Activated CD4-positive, alpha-beta T cell treated with anti-CD3 and anti-CD28 coated beads, Interleukin-2, amount 10 ng/mL, durations not matched to agents 24 days and 14 days (primary cell): ENCODE measurements around the gene GPN1. TPM values are rescaled to one million over a fixed set of nuclear protein-coding genes. Genes with fewer than 3 reads are reported as not detected.

ENCODE experiments used
- DNase-seq: peaks from one replicate; pipeline ENCODE4 v3.0.0; 2022
- H3K27ac Mint-ChIP-seq: one replicate; pipeline ENCODE4 v1.8.0; 2022; ENCODE audit warnings: mild to moderate bottlenecking, mixed read lengths
- H3K27me3 Mint-ChIP-seq: one replicate; pipeline ENCODE4 v1.8.0; 2022; ENCODE audit warnings: mixed read lengths
- H3K36me3 Mint-ChIP-seq: one replicate; pipeline ENCODE4 v1.8.0; 2022; ENCODE audit warnings: low read depth, mild to moderate bottlenecking, mixed read lengths
- H3K4me1 Mint-ChIP-seq: one replicate; pipeline ENCODE4 v1.8.0; 2021; ENCODE audit warnings: mixed read lengths
- H3K4me3 Mint-ChIP-seq: one replicate; pipeline ENCODE4 v1.8.0; 2022; ENCODE audit warnings: mild to moderate bottlenecking, moderate library complexity, mixed read lengths
- H3K9me3 Mint-ChIP-seq: one replicate; pipeline ENCODE4 v1.8.0; 2021; ENCODE audit warnings: mixed read lengths
- intact Hi-C: fragments of 100-400 bp; cut with micrococcal nuclease; formaldehyde crosslinking; loops from one replicate; pipeline ENCODE4 v1.15.1; 2023
- total RNA-seq: library from RNA; stranded (reverse); gene quantifications from 2 replicates; pipeline ENCODE4 v1.2.3, GENCODE V29; 2022

The GPN1 gene
- total RNA-seq, 1 donor from 2014 or later, result 51.0 TPM

- Mint-ChIP-seq H3K27me3 (no peaks in the 10 kb centered on the region), H3K4me1 (peaks cover 19% of the 10 kb centered on the region), H3K27ac (peak overlapping the region; percentile 93), H3K36me3 (peaks cover 66% of the 10 kb centered on the region), H3K9me3 (no peaks in the 10 kb centered on the region), H3K4me3 (peak overlapping the region; percentile 72)
- intact Hi-C loops, result loop anchor here (1.0 to 2.0 kb wide), 4 partner anchors 9 to 210 kb away; partner anchors contain the start of genes CCDC121, GPN1, NRBP1 and SLC4A1AP
- no peak for DNase-seq
These were observed 9.9 kb downstream of the GPN1 start for GRCh38 chr2:27638709-27639108.

- H3K36me3 Mint-ChIP-seq, result peaks cover 54% of the 10 kb centered on the region
- H3K4me1 Mint-ChIP-seq, result peaks cover 19% of the 10 kb centered on the region
- no peaks in the 10 kb centered on the region for H3K27me3 Mint-ChIP-seq
- intact Hi-C loops, result no loop called here
- no peak overlapping the region for H3K4me3 Mint-ChIP-seq
- no peaks in the 10 kb centered on the region for H3K9me3 Mint-ChIP-seq
- no peak for DNase-seq
- H3K27ac Mint-ChIP-seq, result no peak overlapping the region
These were observed 11.9 kb downstream of the GPN1 start for GRCh38 chr2:27640722-27641245.

- no peak overlapping the region for H3K4me3 Mint-ChIP-seq
- intact Hi-C loops, result no loop called here
- H3K27me3 Mint-ChIP-seq, result no peaks in the 10 kb centered on the region
- peaks cover 55% of the 10 kb centered on the region for H3K36me3 Mint-ChIP-seq
- H3K27ac Mint-ChIP-seq, result no peak overlapping the region
- H3K9me3 Mint-ChIP-seq, result no peaks in the 10 kb centered on the region
- no peak for DNase-seq
- no peaks in the 10 kb centered on the region for H3K4me1 Mint-ChIP-seq
These were observed 16.3 kb downstream of the GPN1 start for GRCh38 chr2:27645197-27645596.

- intact Hi-C loops, result no loop called here
- H3K27ac Mint-ChIP-seq, result no peak overlapping the region
These were observed 18.4 kb downstream of the GPN1 start for GRCh38 chr2:27647289-27647688.

GRCh38 chr2:27647737-27648136, 18.9 kb downstream of the GPN1 start:
- no peak for DNase-seq
- no peak overlapping the region for H3K27ac Mint-ChIP-seq

More at GRCh38 chr2:27647289-27647688, 18.4 kb downstream of the GPN1 start:
- peaks cover 52% of the 10 kb centered on the region for H3K36me3 Mint-ChIP-seq
- DNase-seq, result no peak
- no peaks in the 10 kb centered on the region for H3K27me3 Mint-ChIP-seq
- H3K4me1 Mint-ChIP-seq, result no peaks in the 10 kb centered on the region
- H3K4me3 Mint-ChIP-seq, result no peak overlapping the region
- no peaks in the 10 kb centered on the region for H3K9me3 Mint-ChIP-seq

GRCh38 chr2:27651056-27651455, 22.2 kb downstream of the GPN1 start:
- peaks cover 9% of the 10 kb centered on the region for H3K4me1 Mint-ChIP-seq
- H3K4me3 Mint-ChIP-seq, result no peak overlapping the region
- no peaks in the 10 kb centered on the region for H3K9me3 Mint-ChIP-seq
- no peaks in the 10 kb centered on the region for H3K27me3 Mint-ChIP-seq
- H3K36me3 Mint-ChIP-seq, result peaks cover 72% of the 10 kb centered on the region
- no peak overlapping the region for H3K27ac Mint-ChIP-seq
- intact Hi-C loops, result no loop called here
- DNase-seq, result no peak

More at GRCh38 chr2:27647737-27648136, 18.9 kb downstream of the GPN1 start:
- Mint-ChIP-seq H3K9me3 (no peaks in the 10 kb centered on the region), H3K4me1 (peaks cover 3% of the 10 kb centered on the region), H3K36me3 (peaks cover 52% of the 10 kb centered on the region), H3K27me3 (no peaks in the 10 kb centered on the region), H3K4me3 (no peak overlapping the region)
- intact Hi-C loops, result no loop called here

- Mint-ChIP-seq H3K4me3 (no peak overlapping the region), H3K4me1 (peaks cover 9% of the 10 kb centered on the region), H3K9me3 (no peaks in the 10 kb centered on the region), H3K27ac (no peak overlapping the region), H3K27me3 (no peaks in the 10 kb centered on the region), H3K36me3 (peaks cover 72% of the 10 kb centered on the region)
- intact Hi-C loops, result no loop called here
- DNase-seq, result no peak
These were observed 23.5 kb downstream of the GPN1 start for GRCh38 chr2:27652341-27652740.

GRCh38 chr2:27652790-27653189, 23.9 kb downstream of the GPN1 start:
- no peak overlapping the region for H3K27ac Mint-ChIP-seq

GRCh38 chr2:27653397-27653796, 24.5 kb downstream of the GPN1 start:
- Mint-ChIP-seq H3K27me3 (no peaks in the 10 kb centered on the region), H3K27ac (no peak overlapping the region)
- intact Hi-C loops, result no loop called here

More at GRCh38 chr2:27652790-27653189, 23.9 kb downstream of the GPN1 start:
- peaks cover 9% of the 10 kb centered on the region for H3K4me1 Mint-ChIP-seq
- no peak overlapping the region for H3K4me3 Mint-ChIP-seq
- no peaks in the 10 kb centered on the region for H3K9me3 Mint-ChIP-seq
- no peaks in the 10 kb centered on the region for H3K27me3 Mint-ChIP-seq
- DNase-seq, result no peak
- H3K36me3 Mint-ChIP-seq, result peaks cover 68% of the 10 kb centered on the region
- intact Hi-C loops, result no loop called here

GRCh38 chr2:27655155-27655951, 26.5 kb downstream of the GPN1 start:
- no peak for DNase-seq
- H3K4me3 Mint-ChIP-seq, result no peak overlapping the region
- peaks cover 63% of the 10 kb centered on the region for H3K36me3 Mint-ChIP-seq
- no peak overlapping the region for H3K27ac Mint-ChIP-seq
- H3K9me3 Mint-ChIP-seq, result no peaks in the 10 kb centered on the region
- peaks cover 18% of the 10 kb centered on the region for H3K4me1 Mint-ChIP-seq
- intact Hi-C loops, result no loop called here
- H3K27me3 Mint-ChIP-seq, result no peaks in the 10 kb centered on the region

More at GRCh38 chr2:27653397-27653796, 24.5 kb downstream of the GPN1 start:
- H3K36me3 Mint-ChIP-seq, result peaks cover 63% of the 10 kb centered on the region
- H3K4me3 Mint-ChIP-seq, result no peak overlapping the region
- no peak for DNase-seq
- H3K4me1 Mint-ChIP-seq, result peaks cover 9% of the 10 kb centered on the region
- H3K9me3 Mint-ChIP-seq, result no peaks in the 10 kb centered on the region

GRCh38 chr2:27661371-27661770, 32.5 kb downstream of the GPN1 start:
- Mint-ChIP-seq H3K9me3 (no peaks in the 10 kb centered on the region), H3K36me3 (peaks cover 39% of the 10 kb centered on the region), H3K4me1 (peaks cover 38% of the 10 kb centered on the region), H3K4me3 (peak overlapping the region; percentile 47), H3K27me3 (no peaks in the 10 kb centered on the region), H3K27ac (peak overlapping the region; percentile 19)
- DNase-seq, result no peak
- intact Hi-C loops, result loop anchor here (5.0 to 10.0 kb wide), 4 partner anchors 77 to 289 kb away; partner anchors contain the start of genes EIF2B4, FNDC4, GCKR and PPM1G

GRCh38 chr2:27663285-27664153, 34.7 kb downstream of the GPN1 start, which contains the start of the genes SLC4A1AP and SUPT7L:
TSS of gene SLC4A1AP (plus strand) at chr2:27663889. CDS start at chr2:27663915, 26 bp downstream.
TSS of gene SUPT7L (minus strand) at chr2:27663614. CDS start at chr2:27662192, 1,422 bp downstream.
- Mint-ChIP-seq H3K4me3 (peak within 1 kb of the TSS; percentile 98), H3K4me1 (peaks cover 38% of the 10 kb centered on the region), H3K27me3 (no peaks in the 10 kb centered on the region), H3K9me3 (no peaks in the 10 kb centered on the region), H3K36me3 (peaks cover 43% of the 10 kb centered on the region), H3K27ac (peak within 1 kb of the TSS; percentile 99)
- DNase-seq, result peak; percentile 93
- intact Hi-C loops, result loop anchor here (2.0 to 10.0 kb wide), 7 partner anchors 19 to 291 kb away; partner anchors contain the start of genes CCDC121, EIF2B4, FNDC4 and GCKR

- no peak for DNase-seq
- peaks cover 36% of the 10 kb centered on the region for H3K4me1 Mint-ChIP-seq
- H3K9me3 Mint-ChIP-seq, result no peaks in the 10 kb centered on the region
- peak overlapping the region; percentile 99 for H3K27ac Mint-ChIP-seq
- H3K36me3 Mint-ChIP-seq, result peaks cover 46% of the 10 kb centered on the region
- H3K27me3 Mint-ChIP-seq, result no peaks in the 10 kb centered on the region
- intact Hi-C loops, result loop anchor here (5.0 to 10.0 kb wide), 4 partner anchors 79 to 292 kb away; partner anchors contain the start of genes EIF2B4, FNDC4, GCKR and PPM1G
- peak overlapping the region; percentile 98 for H3K4me3 Mint-ChIP-seq
These were observed 35.3 kb downstream of the GPN1 start for GRCh38 chr2:27664154-27664574.
